CD4-positive, alpha-beta T cell treated with Interleukin-15 for 4 hours (primary cell): ENCODE results near the gene TUBGCP2.
A peak's percentile ranks its signal among the peaks of the same experiment; 100 is the strongest.

Experiments
- DNase-seq: peaks from one replicate; pipeline ENCODE4 v3.0.0-alpha.2; 2020; ENCODE audit warnings: low spot score

TUBGCP2 gene

DNA sequence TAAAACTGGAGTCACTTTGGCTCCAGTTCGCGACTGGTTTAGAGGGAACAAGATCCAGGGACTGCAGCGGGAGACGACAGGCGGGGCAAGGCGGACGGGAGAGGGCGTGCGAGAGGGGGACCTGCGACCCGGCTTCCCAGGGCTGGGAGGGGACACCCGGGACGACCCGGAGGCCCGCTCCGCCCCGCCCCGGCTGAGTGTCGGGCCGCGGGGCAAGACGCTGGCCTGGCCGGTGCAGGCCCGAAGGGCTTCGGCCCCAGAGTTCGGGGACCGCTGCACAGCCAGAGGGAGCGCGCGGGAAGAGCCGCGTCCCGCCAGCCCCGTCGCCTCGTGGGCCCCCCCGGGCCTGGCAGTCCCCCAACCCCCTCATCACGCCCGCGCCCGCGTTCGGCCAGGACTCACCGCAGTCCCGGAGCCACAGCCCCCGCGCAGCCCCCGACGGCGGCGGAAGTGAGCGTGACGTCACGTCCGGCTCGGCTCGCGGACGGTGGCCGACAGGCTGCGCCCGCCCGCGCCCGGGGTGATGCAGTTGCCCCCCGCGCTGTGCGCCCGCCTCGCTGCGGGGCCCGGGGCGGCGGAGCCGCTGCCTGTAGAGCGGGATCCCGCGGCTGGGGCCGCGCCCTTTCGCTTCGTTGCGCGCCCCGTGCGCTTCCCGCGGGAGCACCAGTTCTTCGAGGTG, at the start of gene TUBGCP2, which contains the start of gene ZNF511:
Gene TUBGCP2 (minus strand): TSS at position 452 of the 679 bp plus-strand sequence. CDS start 5,931 bp downstream, outside the sequence.
Gene ZNF511 (plus strand): TSS at position 494 of the 679 bp plus-strand sequence. CDS start 30 bp downstream, at position 524.
- peak; percentile 89 for DNase-seq

GRCh38 chr10:133357285-133358161, 48.9 kb upstream of the TUBGCP2 start, which contains the start of gene FUOM:
Gene FUOM, minus strand, starts transcription at chr10:133358019. Its CDS starts 12 bp downstream, at chr10:133358007.
- peak; percentile 59 for DNase-seq

- no peak for DNase-seq
Measured at GRCh38 chr10:133356549-133357284, 48.0 kb upstream of the TUBGCP2 start.

GRCh38 chr10:133355991-133356390, 47.3 kb upstream of the TUBGCP2 start:
- no peak for DNase-seq

DNA sequence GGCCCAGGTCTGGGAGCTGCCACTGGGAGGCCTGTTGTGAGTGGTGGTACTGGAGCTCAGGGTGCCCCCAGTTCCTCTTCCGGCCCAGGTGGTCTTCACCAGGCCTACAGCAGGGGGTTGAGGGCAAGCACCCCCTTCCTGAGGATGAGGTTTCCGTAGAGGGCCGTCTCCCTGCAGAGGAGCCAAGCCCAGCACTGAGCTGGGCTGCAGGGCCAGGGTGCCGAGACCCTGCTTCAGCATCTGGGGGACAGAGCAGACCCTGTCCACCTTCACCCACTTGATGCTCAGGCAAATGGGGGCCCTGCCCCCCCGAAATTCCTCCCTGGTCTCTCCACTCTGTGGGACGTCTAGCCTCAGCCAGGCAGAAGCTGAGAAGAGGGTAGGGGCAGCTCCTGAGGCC, 46.6 kb upstream of the TUBGCP2 start:
- no peak for DNase-seq

DNA sequence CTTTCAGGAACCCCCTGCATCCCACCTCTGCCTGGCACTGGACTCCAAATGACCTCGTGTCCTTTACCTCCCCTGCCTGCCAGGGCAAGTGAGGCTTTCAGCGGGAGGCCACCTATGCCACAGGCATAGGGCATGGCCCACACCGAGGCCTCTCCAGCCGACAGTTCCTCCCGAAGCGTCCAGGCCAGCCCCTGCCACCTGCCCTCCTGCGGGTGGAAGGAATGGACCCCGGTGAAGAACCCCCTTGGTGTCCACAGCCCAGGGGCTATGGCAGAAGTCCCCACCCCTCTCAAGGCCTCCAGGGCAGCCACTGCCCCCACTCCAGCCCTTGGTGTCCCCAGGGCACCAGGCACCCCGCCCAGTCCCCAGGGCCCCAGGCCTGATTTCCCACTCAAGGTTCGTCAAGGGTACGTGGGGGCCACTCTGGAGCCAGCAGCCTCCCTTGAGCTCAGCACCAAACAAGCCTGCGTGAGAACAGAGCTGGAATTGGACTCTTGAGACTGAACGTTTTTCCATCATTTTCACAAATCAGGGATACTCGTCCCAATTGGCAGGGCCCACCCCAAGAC, 46.1 kb upstream of the TUBGCP2 start:
- DNase-seq = no peak

DNA sequence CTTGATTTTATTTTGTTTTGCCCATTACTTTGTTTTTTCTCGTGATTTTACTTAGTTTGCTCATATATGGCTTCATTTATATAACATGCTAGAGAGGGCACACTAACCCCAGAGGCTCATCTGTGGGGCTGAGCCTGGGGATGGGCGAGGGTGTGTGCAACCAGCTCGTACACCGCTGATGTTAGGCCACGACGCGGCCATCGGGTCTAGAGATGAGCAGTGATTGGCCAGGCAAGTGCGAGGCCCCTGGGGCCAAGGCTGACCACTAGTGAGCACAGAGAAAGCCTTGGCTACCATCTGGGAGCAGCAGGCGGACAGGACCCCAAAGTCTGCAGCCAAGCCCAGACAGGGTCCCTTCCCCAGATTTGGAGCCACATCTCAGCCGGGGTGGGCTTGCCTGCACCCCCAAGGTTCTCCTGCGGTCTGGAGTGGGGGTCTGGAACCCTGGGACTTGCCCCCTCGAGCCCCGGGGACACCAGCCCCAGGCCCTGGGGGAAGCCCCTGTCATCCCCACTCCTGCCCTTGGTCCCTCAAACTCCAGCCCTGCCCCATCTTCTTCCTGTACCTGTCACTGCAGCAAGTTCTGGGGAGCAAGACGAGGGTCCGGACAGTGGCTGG, 45.4 kb upstream of the TUBGCP2 start:
- DNase-seq = no peak

GRCh38 chr10:133353202-133353959, 44.7 kb upstream of the TUBGCP2 start:
- no peak for DNase-seq

- no peak for DNase-seq
Measured at GRCh38 chr10:133351408-133352318, 43.0 kb upstream of the TUBGCP2 start.

DNA sequence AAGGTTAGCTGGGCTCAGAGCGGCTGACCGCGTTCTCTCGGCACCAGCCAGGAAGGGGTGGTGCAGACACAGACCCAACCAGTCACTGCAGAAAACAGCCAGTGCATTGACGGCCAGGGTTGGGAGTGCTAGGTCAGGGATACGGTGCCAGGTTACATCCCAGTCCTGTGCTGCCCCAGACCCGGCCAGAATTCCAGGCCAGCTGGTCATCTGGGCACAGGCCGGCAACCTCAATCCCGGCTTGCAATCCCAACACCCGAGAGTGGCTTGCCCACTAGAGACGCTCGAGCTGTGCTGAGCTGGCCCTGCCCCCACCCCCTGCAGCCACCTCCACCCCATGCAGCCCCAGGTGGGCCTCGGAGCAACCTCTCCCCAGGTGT, 42.3 kb upstream of the TUBGCP2 start:
- no peak for DNase-seq

GRCh38 chr10:133350283-133350949, 41.7 kb upstream of the TUBGCP2 start:
- DNase-seq = no peak

- no peak for DNase-seq
Measured at GRCh38 chr10:133349577-133350011, 40.9 kb upstream of the TUBGCP2 start.

GRCh38 chr10:133349160-133349568, 40.5 kb upstream of the TUBGCP2 start:
- no peak for DNase-seq

GRCh38 chr10:133347710-133348517, 39.2 kb upstream of the TUBGCP2 start:
- no peak for DNase-seq

GRCh38 chr10:133346413-133346812, 37.7 kb upstream of the TUBGCP2 start:
- no peak for DNase-seq

DNA sequence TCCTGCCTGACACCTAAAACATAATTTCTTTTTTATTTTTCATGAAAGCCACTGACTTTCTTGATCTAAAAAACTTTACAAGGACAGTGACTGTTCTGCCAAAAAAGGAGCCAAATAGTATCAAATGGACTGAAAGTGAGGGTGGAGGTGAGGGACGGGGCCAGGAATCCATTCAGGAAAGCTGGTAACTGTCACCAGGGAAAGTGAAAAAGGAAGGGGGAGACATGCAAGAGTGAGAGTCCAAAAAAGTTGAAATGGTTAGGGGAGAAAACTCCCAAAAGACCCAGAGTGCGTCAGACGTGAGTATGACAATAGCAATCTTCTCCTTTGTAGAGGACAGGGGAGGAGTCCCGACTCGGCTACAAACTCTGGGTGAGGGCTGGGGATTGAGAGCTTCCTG, 35.6 kb upstream of the TUBGCP2 start:
- no peak for DNase-seq

- DNase-seq = no peak
Measured at GRCh38 chr10:133343558-133343957, 34.9 kb upstream of the TUBGCP2 start.

DNA sequence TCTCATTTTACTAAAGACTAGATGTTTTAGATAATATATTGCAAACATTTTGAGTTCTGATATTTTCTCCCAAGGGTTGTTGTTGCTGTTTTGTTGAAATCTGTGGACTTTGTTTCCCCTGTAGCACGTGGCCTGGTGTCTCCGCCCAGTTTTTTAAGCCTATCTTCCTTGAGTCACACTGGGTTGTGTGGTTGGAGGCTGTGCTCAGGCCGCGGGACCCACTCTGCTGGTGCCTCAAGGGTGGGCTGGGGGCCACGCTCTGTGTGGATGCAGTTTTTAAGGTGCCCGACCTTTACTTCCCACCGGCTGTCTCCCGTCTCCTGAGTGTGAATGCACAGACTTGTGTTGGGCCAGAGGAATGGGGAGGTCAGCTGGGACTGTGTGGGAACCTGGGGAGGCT, 34.3 kb upstream of the TUBGCP2 start:
- DNase-seq = no peak
